ENCODE data around the gene SLC29A1.

Gene SLC29A1

DNA sequence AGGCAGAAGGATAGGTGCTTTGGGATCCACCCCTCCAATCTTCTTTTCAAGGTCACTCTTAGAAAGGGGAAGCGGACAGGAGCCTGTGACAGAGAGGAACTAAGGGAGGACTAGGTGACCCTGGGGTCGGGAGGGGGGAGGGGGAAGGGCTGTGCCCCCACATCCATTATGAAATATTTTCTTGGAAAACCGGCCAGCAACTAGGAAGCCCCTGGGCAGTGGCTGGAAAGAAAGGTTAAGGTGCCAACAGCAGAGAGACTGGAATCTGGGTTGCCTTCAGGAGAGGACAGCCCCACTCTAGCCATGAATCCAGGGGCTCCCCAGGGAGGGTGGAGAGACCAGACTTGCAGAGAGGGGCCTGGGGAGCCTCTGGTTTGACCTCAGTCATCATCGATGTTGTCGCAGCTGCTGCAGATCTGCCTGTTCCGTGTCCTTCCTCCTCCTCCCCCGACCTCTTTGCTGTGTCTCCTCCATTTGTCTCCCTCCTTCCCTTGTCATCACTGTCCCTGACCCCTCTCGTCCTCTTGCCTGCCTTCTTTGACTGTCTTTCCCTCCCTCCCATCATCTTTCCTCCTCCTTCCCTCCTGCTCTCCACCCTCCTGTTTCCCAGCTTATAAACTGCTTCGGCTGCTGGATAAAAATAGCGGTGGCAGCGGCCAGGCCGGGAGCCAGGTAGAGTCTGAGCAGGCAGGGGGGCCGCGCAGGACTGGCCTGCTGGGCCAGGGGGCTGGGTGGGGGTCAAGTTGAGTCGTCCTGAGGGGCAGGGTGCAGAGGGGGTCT lies 3.2 kb downstream of the SLC29A1 start:
- H3K18ac ChIP-seq (ENCODE audit: low read length) = peak overlapping the region; percentile 79
- H4K91ac ChIP-seq (ENCODE audit: low read depth, low read length) = peak overlapping the region; percentile 54
- H2BK120ac ChIP-seq (ENCODE audit: insufficient read depth, low read length, poor library complexity) = no peak overlapping the region
- no peak overlapping the region for H3K9ac ChIP-seq (ENCODE audit: low read length)
- H2BK12ac ChIP-seq (ENCODE audit: low read length) = peak overlapping the region; percentile 50
- H3K27ac ChIP-seq (ENCODE audit: low read depth, low read length) = no peak overlapping the region
- peaks cover 7% of the 10 kb centered on the region for H3K79me2 ChIP-seq (ENCODE audit: control insufficient read depth, insufficient read depth, low read length, poor library complexity)
- H3K27me3 ChIP-seq (ENCODE audit: insufficient read depth, low read length) = no peaks in the 10 kb centered on the region
- peak overlapping the region; percentile 79 for H2AK5ac ChIP-seq (ENCODE audit: low read length)
- peaks cover 25 to 26% of the 10 kb centered on the region in 2 experiments for H3K36me3 ChIP-seq (ENCODE audit: control insufficient read depth in 1 of 2, insufficient read depth in 2 of 2, low read length in 2 of 2)
- H3K79me1 ChIP-seq (ENCODE audit: low read length) = peaks cover 29% of the 10 kb centered on the region
- H3K14ac ChIP-seq (ENCODE audit: low read length) = peak overlapping the region; percentile 64
- peaks cover 63 to 72% of the 10 kb centered on the region in 2 experiments for H3K4me1 ChIP-seq (ENCODE audit: control insufficient read depth in 1 of 2, insufficient read depth in 2 of 2, low read length in 2 of 2)
- H3K9me3 ChIP-seq (ENCODE audit: insufficient read depth, low read depth, low read length) = no peaks in the 10 kb centered on the region
- DNase-seq = no peak
- peak overlapping the region; percentile 15 for H3K4me2 ChIP-seq (ENCODE audit: low read length)
- H3K4ac ChIP-seq (ENCODE audit: low read depth, low read length) = no peak overlapping the region
- no peak overlapping the region for H3K23ac ChIP-seq (ENCODE audit: low read length)
- H3K4me3 ChIP-seq (ENCODE audit: low read depth, low read length) = no peak overlapping the region
- no peak overlapping the region for H4K12ac ChIP-seq (ENCODE audit: low read depth, low read length)
- no peak overlapping the region for H4K8ac ChIP-seq (ENCODE audit: low read depth, low read length)
- WGBS (ENCODE audit: extremely low coverage, insufficient coverage, insufficient read length) = no CpG with 5 or more reads among the region's 15 CpGs
- H2AFZ ChIP-seq (ENCODE audit: insufficient read depth, low read length, poor library complexity) = no peak overlapping the region
- H2BK5ac ChIP-seq (ENCODE audit: low read depth, low read length, poor library complexity) = no peak overlapping the region

- Histone ChIP-seq H3K27ac (ENCODE audit: low read depth, low read length) (no peak overlapping the region), H4K8ac (ENCODE audit: low read depth, low read length) (no peak overlapping the region), H3K36me3 (ENCODE audit: control insufficient read depth in 1 of 2, insufficient read depth in 2 of 2, low read length in 2 of 2) (peaks cover 30 to 31% of the 10 kb centered on the region in 2 experiments), H2BK120ac (ENCODE audit: insufficient read depth, low read length, poor library complexity) (no peak overlapping the region), H3K4me1 (ENCODE audit: control insufficient read depth in 1 of 2, insufficient read depth in 2 of 2, low read length in 2 of 2) (peaks cover 57 to 67% of the 10 kb centered on the region in 2 experiments), H2AK5ac (ENCODE audit: low read length) (no peak overlapping the region), H2BK12ac (ENCODE audit: low read length) (no peak overlapping the region), H4K12ac (ENCODE audit: low read depth, low read length) (no peak overlapping the region), H3K79me2 (ENCODE audit: control insufficient read depth, insufficient read depth, low read length, poor library complexity) (peaks cover 5% of the 10 kb centered on the region), H3K79me1 (ENCODE audit: low read length) (peaks cover 25% of the 10 kb centered on the region), H3K23ac (ENCODE audit: low read length) (no peak overlapping the region), H3K4ac (ENCODE audit: low read depth, low read length) (no peak overlapping the region), H3K4me2 (ENCODE audit: low read length) (no peak overlapping the region), H3K9me3 (ENCODE audit: insufficient read depth, low read depth, low read length) (peaks cover 3% of the 10 kb centered on the region), H3K18ac (ENCODE audit: low read length) (peak overlapping the region; percentile 5), H3K14ac (ENCODE audit: low read length) (peak overlapping the region; percentile 7), H4K91ac (ENCODE audit: low read depth, low read length) (no peak overlapping the region), H3K4me3 (ENCODE audit: low read depth, low read length) (no peak overlapping the region), H2BK5ac (ENCODE audit: low read depth, low read length, poor library complexity) (no peak overlapping the region), H3K27me3 (ENCODE audit: insufficient read depth, low read length) (no peaks in the 10 kb centered on the region), H3K9ac (ENCODE audit: low read length) (no peak overlapping the region), H2AFZ (ENCODE audit: insufficient read depth, low read length, poor library complexity) (no peak overlapping the region)
- no peak for DNase-seq
- WGBS (ENCODE audit: extremely low coverage, insufficient coverage, insufficient read length) = no CpG with 5 or more reads among the region's 7 CpGs
Observed at GRCh38 chr6:44227148-44227793, 3.9 kb downstream of the SLC29A1 start.

DNA sequence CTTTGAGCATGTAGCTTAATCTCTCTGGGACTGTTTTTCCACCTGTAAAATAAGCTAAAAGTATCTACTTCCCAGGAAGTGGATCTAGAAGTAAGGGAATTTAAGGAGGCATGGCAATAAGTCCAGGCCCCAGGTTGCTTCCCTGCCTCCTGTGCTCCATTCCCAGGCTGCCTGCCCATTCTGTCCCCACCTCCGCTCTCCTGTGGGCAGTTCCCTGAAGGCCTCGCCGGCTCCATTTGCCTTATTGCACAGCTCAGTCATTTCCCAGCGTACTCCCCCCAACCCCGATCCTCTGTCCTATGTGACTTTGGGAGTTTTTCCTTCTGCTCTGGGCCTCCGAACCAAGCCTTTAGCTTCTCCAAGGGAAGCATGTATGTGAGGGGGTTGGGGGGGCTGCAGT lies 4.6 kb downstream of the SLC29A1 start:
- Histone ChIP-seq H3K23ac (ENCODE audit: low read length) (no peak overlapping the region), H2BK5ac (ENCODE audit: low read depth, low read length, poor library complexity) (no peak overlapping the region), H3K4me2 (ENCODE audit: low read length) (no peak overlapping the region), H2AK5ac (ENCODE audit: low read length) (peak overlapping the region; percentile 4), H3K9ac (ENCODE audit: low read length) (no peak overlapping the region), H3K79me2 (ENCODE audit: control insufficient read depth, insufficient read depth, low read length, poor library complexity) (peaks cover 5% of the 10 kb centered on the region), H3K36me3 (ENCODE audit: control insufficient read depth in 1 of 2, insufficient read depth in 2 of 2, low read length in 2 of 2) (peaks cover 36 to 37% of the 10 kb centered on the region in 2 experiments), H3K4me3 (ENCODE audit: low read depth, low read length) (no peak overlapping the region), H3K4me1 (ENCODE audit: control insufficient read depth in 1 of 2, insufficient read depth in 2 of 2, low read length in 2 of 2) (peaks cover 50 to 62% of the 10 kb centered on the region in 2 experiments), H4K12ac (ENCODE audit: low read depth, low read length) (no peak overlapping the region), H4K91ac (ENCODE audit: low read depth, low read length) (no peak overlapping the region), H3K27ac (ENCODE audit: low read depth, low read length) (no peak overlapping the region), H4K8ac (ENCODE audit: low read depth, low read length) (no peak overlapping the region), H2BK12ac (ENCODE audit: low read length) (no peak overlapping the region), H2BK120ac (ENCODE audit: insufficient read depth, low read length, poor library complexity) (no peak overlapping the region), H3K4ac (ENCODE audit: low read depth, low read length) (no peak overlapping the region), H3K27me3 (ENCODE audit: insufficient read depth, low read length) (no peaks in the 10 kb centered on the region), H3K14ac (ENCODE audit: low read length) (no peak overlapping the region), H3K79me1 (ENCODE audit: low read length) (peaks cover 24% of the 10 kb centered on the region), H2AFZ (ENCODE audit: insufficient read depth, low read length, poor library complexity) (no peak overlapping the region), H3K9me3 (ENCODE audit: insufficient read depth, low read depth, low read length) (peaks cover 3% of the 10 kb centered on the region), H3K18ac (ENCODE audit: low read length) (no peak overlapping the region)
- no peak for DNase-seq
- WGBS (ENCODE audit: extremely low coverage, insufficient coverage, insufficient read length) = no CpG with 5 or more reads among the region's 6 CpGs

DNA sequence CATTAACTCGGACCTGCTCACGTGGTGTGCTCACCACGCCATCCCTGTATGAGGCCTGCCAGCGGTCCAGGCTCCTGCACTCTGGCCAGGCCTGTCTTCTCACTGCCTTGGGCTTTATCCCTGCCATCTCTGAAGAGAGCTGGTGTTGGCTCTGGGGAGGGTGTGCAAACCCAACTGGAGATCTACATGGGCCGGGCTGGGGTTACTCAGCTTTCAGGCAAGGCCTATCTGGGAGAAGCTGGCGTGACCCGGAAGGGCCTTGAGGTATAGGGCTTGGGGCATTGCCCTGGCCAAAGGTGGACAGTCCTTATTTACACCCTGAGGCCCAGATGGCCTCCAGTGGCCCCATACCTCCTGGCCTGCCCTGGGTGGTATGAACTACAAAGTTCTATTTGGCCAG lies 5.0 kb downstream of the SLC29A1 start:
- H3K4ac ChIP-seq (ENCODE audit: low read depth, low read length) = no peak overlapping the region
- H3K79me1 ChIP-seq (ENCODE audit: low read length) = peaks cover 24% of the 10 kb centered on the region
- no peak overlapping the region for H4K12ac ChIP-seq (ENCODE audit: low read depth, low read length)
- H3K9ac ChIP-seq (ENCODE audit: low read length) = no peak overlapping the region
- no peak overlapping the region for H2AFZ ChIP-seq (ENCODE audit: insufficient read depth, low read length, poor library complexity)
- WGBS (ENCODE audit: extremely low coverage, insufficient coverage, insufficient read length) = no CpG with 5 or more reads among the region's 7 CpGs
- no peak overlapping the region for H3K23ac ChIP-seq (ENCODE audit: low read length)
- H3K14ac ChIP-seq (ENCODE audit: low read length) = no peak overlapping the region
- peaks cover 40 to 41% of the 10 kb centered on the region in 2 experiments for H3K36me3 ChIP-seq (ENCODE audit: control insufficient read depth in 1 of 2, insufficient read depth in 2 of 2, low read length in 2 of 2)
- H4K8ac ChIP-seq (ENCODE audit: low read depth, low read length) = no peak overlapping the region
- H3K4me3 ChIP-seq (ENCODE audit: low read depth, low read length) = no peak overlapping the region
- no peak for DNase-seq
- H3K79me2 ChIP-seq (ENCODE audit: control insufficient read depth, insufficient read depth, low read length, poor library complexity) = peaks cover 5% of the 10 kb centered on the region
- H3K27ac ChIP-seq (ENCODE audit: low read depth, low read length) = no peak overlapping the region
- no peak overlapping the region for H4K91ac ChIP-seq (ENCODE audit: low read depth, low read length)
- H3K18ac ChIP-seq (ENCODE audit: low read length) = no peak overlapping the region
- no peaks in the 10 kb centered on the region for H3K27me3 ChIP-seq (ENCODE audit: insufficient read depth, low read length)
- H2BK5ac ChIP-seq (ENCODE audit: low read depth, low read length, poor library complexity) = no peak overlapping the region
- H2BK120ac ChIP-seq (ENCODE audit: insufficient read depth, low read length, poor library complexity) = no peak overlapping the region
- no peak overlapping the region for H3K4me2 ChIP-seq (ENCODE audit: low read length)
- H2AK5ac ChIP-seq (ENCODE audit: low read length) = no peak overlapping the region
- no peak overlapping the region for H2BK12ac ChIP-seq (ENCODE audit: low read length)
- H3K4me1 ChIP-seq (ENCODE audit: control insufficient read depth in 1 of 2, insufficient read depth in 2 of 2, low read length in 2 of 2) = peaks cover 48 to 63% of the 10 kb centered on the region in 2 experiments
- peaks cover 3% of the 10 kb centered on the region for H3K9me3 ChIP-seq (ENCODE audit: insufficient read depth, low read depth, low read length)
